HL-60 (cell line): ENCODE measurements around the gene BSG.

Experiments used
- GABPA ChIP-seq: IDR thresholded peaks from 2 replicates; pipeline ENCODE4 v1.6.1; 2012; ENCODE audit warnings: low read depth
- POLR2AphosphoS5 ChIP-seq: IDR thresholded peaks from 2 replicates; pipeline ENCODE4 v1.6.1; 2012; ENCODE audit warnings: low read depth
- SPI1 ChIP-seq: IDR thresholded peaks from 2 replicates; pipeline ENCODE4 v1.6.1; 2012; ENCODE audit warnings: low read depth, mild to moderate bottlenecking, borderline replicate concordance
- TF ChIP-seq, protein P1 (sequence below): IDR thresholded peaks from one replicate; pipeline ENCODE4 v1.5.1; 2011; ENCODE audit warnings: low read length, control low read depth, inconsistent platforms; ENCODE audit not compliant: insufficient read depth
- TF ChIP-seq, protein P2 (sequence below): IDR thresholded peaks from 2 replicates; pipeline ENCODE4 v1.6.1; 2012; ENCODE audit warnings: low read depth; ENCODE audit not compliant: insufficient replicate concordance

GRCh38 chr19:602391-603301 lies 30.2 kb downstream of the BSG start:
- no peak for TF ChIP-seq POLR2AphosphoS5
- TF ChIP-seq, protein P1, sequence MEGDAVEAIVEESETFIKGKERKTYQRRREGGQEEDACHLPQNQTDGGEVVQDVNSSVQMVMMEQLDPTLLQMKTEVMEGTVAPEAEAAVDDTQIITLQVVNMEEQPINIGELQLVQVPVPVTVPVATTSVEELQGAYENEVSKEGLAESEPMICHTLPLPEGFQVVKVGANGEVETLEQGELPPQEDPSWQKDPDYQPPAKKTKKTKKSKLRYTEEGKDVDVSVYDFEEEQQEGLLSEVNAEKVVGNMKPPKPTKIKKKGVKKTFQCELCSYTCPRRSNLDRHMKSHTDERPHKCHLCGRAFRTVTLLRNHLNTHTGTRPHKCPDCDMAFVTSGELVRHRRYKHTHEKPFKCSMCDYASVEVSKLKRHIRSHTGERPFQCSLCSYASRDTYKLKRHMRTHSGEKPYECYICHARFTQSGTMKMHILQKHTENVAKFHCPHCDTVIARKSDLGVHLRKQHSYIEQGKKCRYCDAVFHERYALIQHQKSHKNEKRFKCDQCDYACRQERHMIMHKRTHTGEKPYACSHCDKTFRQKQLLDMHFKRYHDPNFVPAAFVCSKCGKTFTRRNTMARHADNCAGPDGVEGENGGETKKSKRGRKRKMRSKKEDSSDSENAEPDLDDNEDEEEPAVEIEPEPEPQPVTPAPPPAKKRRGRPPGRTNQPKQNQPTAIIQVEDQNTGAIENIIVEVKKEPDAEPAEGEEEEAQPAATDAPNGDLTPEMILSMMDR: no peak
- TF ChIP-seq, protein P2, sequence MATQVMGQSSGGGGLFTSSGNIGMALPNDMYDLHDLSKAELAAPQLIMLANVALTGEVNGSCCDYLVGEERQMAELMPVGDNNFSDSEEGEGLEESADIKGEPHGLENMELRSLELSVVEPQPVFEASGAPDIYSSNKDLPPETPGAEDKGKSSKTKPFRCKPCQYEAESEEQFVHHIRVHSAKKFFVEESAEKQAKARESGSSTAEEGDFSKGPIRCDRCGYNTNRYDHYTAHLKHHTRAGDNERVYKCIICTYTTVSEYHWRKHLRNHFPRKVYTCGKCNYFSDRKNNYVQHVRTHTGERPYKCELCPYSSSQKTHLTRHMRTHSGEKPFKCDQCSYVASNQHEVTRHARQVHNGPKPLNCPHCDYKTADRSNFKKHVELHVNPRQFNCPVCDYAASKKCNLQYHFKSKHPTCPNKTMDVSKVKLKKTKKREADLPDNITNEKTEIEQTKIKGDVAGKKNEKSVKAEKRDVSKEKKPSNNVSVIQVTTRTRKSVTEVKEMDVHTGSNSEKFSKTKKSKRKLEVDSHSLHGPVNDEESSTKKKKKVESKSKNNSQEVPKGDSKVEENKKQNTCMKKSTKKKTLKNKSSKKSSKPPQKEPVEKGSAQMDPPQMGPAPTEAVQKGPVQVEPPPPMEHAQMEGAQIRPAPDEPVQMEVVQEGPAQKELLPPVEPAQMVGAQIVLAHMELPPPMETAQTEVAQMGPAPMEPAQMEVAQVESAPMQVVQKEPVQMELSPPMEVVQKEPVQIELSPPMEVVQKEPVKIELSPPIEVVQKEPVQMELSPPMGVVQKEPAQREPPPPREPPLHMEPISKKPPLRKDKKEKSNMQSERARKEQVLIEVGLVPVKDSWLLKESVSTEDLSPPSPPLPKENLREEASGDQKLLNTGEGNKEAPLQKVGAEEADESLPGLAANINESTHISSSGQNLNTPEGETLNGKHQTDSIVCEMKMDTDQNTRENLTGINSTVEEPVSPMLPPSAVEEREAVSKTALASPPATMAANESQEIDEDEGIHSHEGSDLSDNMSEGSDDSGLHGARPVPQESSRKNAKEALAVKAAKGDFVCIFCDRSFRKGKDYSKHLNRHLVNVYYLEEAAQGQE: no peak
- no peak for TF ChIP-seq GABPA
- TF ChIP-seq SPI1: no peak
